ENCODE measurements around the gene FAR2.

Gene FAR2

DNA sequence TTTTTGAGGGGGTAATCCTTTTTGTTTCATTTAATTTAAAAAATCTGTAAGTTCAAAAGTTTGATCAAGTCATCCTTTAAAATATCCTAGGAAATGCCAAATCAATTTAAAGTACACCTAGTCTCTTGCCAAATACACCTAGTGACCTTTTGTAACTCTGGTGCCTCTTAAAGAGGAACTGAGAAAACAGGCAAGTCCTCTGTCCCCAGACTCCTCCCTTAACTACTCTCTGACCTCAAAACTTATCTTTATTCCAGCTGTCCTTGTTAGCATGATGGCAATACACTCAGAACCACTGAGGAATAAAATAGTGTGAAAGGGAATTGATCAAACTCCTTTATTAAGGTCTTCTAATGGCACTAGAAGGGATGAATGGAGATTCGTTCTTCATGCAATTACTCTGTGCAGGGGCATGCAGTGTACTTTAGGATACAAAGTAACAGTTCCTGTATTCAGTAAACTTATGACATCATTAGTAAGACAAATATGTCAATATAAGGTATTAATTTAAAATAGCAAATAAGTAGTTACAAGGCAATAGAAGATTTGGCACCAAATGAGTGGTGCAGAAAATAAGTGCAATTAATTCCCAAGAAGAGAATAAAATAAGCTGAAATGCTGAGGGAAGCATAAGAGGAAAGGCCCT lies 3.3 kb downstream of the FAR2 start:
- DNase-seq (ENCODE audit: low read depth): no peak
- in situ Hi-C loops (cut with HindIII; ENCODE audit: low sequenced_read_pairs): no loop called here
- TF ChIP-seq, protein P1, sequence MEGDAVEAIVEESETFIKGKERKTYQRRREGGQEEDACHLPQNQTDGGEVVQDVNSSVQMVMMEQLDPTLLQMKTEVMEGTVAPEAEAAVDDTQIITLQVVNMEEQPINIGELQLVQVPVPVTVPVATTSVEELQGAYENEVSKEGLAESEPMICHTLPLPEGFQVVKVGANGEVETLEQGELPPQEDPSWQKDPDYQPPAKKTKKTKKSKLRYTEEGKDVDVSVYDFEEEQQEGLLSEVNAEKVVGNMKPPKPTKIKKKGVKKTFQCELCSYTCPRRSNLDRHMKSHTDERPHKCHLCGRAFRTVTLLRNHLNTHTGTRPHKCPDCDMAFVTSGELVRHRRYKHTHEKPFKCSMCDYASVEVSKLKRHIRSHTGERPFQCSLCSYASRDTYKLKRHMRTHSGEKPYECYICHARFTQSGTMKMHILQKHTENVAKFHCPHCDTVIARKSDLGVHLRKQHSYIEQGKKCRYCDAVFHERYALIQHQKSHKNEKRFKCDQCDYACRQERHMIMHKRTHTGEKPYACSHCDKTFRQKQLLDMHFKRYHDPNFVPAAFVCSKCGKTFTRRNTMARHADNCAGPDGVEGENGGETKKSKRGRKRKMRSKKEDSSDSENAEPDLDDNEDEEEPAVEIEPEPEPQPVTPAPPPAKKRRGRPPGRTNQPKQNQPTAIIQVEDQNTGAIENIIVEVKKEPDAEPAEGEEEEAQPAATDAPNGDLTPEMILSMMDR (IDR thresholded peaks at IDR 0.05; ENCODE audit: low read depth, low read length, missing control alignments): no peak
- H3K4me3 ChIP-seq (ENCODE audit: low read depth, low read length): no peak overlapping the region

DNA sequence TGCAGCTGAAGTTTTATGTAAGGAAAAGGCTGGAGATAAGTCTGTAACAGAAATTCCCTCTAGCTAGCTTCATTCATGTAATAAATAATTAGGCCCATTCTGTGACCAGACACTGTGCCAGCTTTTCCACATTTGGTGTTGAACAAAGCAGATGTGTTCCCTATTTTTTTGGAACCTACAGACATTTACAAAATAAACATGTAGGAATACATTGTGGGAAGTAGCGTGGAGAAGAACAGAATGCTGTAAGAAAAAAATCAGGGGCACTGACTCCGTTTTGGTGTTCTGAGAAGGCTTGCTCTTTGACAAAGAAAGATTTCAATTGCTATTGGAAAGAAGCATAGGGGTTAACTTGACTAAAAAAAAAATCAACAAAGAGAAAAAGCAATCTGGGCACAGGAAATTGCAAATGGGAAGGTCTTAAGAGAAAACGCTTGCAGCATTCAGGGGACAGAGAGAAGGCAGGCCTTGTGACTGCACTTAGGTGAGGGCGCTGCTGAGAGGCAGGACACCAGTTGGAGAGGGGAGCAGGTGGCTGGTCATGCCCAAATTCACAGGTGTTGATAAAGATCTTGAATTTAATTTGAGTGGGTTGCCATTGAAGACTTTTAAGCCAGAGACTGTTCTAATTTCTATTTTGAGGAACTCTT lies 4.0 kb downstream of the FAR2 start:
- no peak overlapping the region for H3K4me3 ChIP-seq (ENCODE audit: low read depth, low read length)
- in situ Hi-C loops (cut with HindIII; ENCODE audit: low sequenced_read_pairs): no loop called here
- DNase-seq (ENCODE audit: low read depth): no peak
- TF ChIP-seq, protein P1 (IDR thresholded peaks at IDR 0.05; ENCODE audit: low read depth, low read length, missing control alignments): no peak

GRCh38 chr12:29155079-29155478 lies 6.0 kb downstream of the FAR2 start:
- no peak for DNase-seq (ENCODE audit: low read depth)
- H3K4me3 ChIP-seq (ENCODE audit: low read depth, low read length): no peak overlapping the region
- TF ChIP-seq, protein P1 (IDR thresholded peaks at IDR 0.05; ENCODE audit: low read depth, low read length, missing control alignments): no peak
- in situ Hi-C loops (cut with HindIII; ENCODE audit: low sequenced_read_pairs): no loop called here

- TF ChIP-seq, protein P1 (IDR thresholded peaks at IDR 0.05; ENCODE audit: low read depth, low read length, missing control alignments): no peak
- peak; percentile 66 for DNase-seq (ENCODE audit: low read depth)
- H3K4me3 ChIP-seq (ENCODE audit: low read depth, low read length): no peak overlapping the region
- in situ Hi-C loops (cut with HindIII; ENCODE audit: low sequenced_read_pairs): no loop called here
These were observed 8.4 kb downstream of the FAR2 start for GRCh38 chr12:29157486-29157946.

DNA sequence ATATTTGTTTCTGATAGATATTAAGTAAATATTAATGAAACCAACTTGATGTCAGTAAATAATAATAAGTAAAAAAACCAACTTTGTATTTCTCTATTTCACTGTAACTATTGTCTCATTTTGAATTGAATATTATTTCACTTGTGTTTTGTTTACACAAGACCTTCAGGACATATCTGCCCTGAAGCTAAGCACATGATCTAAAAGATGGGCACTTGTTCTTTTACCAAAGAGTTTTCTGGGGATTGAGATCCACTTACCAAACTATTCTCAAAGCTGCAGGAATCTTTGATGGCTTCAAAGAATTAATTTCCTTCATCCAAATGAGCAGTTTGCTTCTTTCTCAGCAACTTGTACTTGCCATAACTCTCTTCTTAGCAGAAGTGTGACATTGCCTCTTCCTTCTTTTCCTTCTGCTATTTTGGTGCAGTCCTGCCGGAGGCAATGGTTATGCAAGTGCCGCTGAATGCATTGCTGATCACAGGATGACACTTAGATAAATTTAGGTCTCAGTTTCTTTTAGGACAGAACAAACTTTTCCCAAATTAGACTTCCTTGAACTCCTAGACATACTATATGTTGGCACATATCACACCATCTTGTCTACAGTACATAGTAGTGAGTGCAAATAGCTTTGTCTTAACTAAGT lies 9.2 kb downstream of the FAR2 start:
- in situ Hi-C loops (cut with HindIII; ENCODE audit: low sequenced_read_pairs): no loop called here
- TF ChIP-seq, protein P1 (IDR thresholded peaks at IDR 0.05; ENCODE audit: low read depth, low read length, missing control alignments): no peak
- no peak overlapping the region for H3K4me3 ChIP-seq (ENCODE audit: low read depth, low read length)
- DNase-seq (ENCODE audit: low read depth): no peak

- DNase-seq (ENCODE audit: low read depth): no peak
- in situ Hi-C loops (cut with HindIII; ENCODE audit: low sequenced_read_pairs): no loop called here
- TF ChIP-seq, protein P1 (IDR thresholded peaks at IDR 0.05; ENCODE audit: low read depth, low read length, missing control alignments): no peak
- H3K4me3 ChIP-seq (ENCODE audit: low read depth, low read length): no peak overlapping the region
These were observed 10.6 kb downstream of the FAR2 start for GRCh38 chr12:29159661-29160060.
